Cerebellar cortex (tissue), 1 donor: Measurements from ENCODE around the gene CCDC201.
"Not testable (repeated sequence)": the region's sequence is repeated elsewhere in the genome, so short reads cannot be mapped to it uniquely, and the experiment has no call there.

Source experiments
- DNase-seq: peaks from one replicate; pipeline ENCODE4 v3.0.0-alpha.2; 2015; ENCODE audit warnings: low spot score

Gene CCDC201

DNA sequence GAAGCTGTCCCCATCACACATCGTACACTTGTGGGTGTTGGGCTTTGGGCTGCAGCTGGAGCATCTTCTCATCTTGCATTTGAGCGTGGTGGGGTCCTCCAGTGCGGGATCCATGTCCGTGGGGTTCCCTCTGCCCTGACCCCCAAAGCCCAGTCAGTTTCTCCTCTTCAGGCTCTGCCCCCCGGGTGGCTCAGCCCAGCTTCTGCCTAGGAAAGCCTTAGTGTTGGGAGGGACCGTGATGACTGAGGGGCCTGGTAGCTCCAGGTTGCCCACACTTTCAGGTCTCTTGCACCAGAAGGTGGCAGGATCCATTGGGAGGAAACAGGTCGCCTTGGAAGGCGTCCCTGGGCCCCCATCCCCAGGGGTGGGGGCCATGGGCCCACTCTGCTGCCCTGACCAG, 55.9 kb downstream of the CCDC201 start:
- DNase-seq = not testable (repeated sequence)

DNA sequence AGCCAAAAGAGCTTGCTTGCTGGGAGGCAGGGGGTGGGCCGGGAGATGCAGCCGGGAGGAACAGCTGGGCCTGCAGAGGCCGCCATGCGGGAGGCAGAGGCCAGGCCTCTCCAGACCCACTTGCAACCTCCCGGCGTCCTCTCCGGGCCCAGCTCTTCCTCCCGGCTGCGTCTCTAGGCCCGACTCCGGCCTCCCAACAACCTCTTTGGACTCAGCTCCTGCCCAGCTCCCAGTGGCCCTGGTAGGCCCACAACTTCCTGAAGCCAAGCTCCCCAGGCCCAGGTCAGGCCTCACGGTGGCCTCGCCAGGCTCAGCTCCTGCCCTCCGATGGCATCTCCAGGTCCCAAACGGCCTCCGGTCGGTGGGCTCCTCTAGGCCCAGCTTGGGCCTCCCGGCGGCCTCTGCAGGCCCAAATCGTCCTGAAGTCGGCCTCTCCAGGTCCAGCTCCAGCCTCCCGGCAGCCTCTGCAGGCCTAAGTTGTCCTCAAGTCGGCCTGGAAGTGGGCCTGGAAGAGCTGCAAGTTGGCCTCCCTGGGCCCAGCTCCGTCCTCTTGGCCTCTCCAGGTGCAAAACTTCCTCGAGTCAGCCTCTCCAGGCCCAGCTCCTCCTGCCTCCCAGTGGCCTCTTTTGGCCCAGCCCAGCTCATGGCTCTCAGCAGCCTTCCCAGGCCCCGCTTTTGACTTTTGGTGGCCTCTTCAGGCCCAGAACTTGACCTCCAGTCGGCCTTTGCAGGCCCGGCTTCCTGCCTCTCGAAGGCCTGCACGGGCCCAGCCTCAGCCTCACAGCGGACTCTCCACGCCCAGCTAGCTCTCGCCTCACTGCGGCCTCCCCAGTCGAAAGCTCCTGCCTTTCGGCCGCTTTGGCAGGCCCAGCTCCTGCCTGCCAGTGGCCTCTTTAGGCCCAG, 58.4 kb downstream of the CCDC201 start:
- DNase-seq = not testable (repeated sequence)

DNA sequence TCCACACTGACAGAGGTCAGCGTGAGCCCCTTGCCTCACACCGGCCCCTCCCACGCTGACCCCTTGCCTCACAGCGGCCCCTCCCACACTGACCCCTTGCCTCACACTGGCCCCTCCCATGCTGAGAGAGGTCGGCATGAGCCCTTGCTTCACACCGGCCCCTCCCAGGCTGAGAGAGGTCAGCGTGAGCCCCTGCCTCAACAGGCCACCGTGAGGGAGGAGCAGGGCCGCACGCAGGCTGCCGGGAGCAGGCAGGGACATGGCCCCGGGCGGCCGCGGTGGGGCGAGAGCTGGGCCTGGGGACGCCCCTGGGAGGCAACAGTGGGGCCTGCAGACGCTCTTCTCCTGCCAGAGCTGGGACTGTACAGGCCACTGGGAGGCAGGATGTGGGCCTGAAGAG, 59.1 kb downstream of the CCDC201 start:
- not testable (repeated sequence) for DNase-seq

DNA sequence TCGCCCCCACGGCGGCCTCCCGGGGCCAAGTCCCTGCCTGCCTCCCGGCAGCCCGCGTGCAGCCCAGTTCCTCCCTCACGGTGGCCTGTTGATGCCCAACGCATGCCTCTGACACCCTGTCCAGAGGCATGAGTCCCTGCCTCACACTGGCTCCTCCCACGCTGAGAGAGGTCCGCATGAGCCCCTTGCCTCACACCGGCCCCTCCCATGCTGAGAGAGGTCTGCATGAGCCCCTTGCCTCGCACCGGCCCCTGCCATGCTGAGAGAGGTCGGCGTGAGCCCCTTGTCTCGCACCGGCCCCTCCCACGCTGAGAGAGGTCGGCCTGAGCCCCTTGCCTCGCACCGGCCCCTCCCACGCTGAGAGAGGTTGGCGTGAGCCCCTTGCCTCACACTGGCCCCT, 59.9 kb downstream of the CCDC201 start:
- no peak for DNase-seq

DNA sequence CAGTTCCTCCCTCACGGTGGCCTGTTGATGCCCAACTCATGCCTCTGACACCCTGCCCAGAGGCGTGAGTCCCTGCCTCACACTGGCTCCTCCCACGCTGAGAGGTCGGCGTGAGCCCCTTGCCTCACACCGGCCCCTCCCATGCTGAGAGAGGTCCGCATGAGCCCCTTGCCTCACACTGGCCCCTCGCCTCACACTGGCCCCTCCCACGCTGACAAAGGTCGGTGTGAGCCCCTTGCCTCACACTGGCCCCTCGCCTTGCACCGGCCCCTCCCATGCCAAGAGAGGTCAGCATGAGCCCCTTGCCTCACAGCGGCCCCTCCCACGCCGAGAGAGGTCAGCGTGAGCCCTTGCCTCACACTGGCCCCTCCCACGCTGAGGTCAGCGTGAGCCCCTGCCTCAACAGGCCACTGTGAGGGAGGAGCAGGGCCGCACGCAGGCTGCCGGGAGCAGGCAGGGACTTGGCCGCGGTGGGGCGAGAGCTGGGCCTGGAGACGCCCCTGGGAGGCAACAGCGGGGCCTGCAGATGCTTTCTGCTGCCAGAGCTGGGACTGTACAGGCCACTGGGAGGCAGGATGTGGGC, 61.1 kb downstream of the CCDC201 start:
- not testable (repeated sequence) for DNase-seq

DNA sequence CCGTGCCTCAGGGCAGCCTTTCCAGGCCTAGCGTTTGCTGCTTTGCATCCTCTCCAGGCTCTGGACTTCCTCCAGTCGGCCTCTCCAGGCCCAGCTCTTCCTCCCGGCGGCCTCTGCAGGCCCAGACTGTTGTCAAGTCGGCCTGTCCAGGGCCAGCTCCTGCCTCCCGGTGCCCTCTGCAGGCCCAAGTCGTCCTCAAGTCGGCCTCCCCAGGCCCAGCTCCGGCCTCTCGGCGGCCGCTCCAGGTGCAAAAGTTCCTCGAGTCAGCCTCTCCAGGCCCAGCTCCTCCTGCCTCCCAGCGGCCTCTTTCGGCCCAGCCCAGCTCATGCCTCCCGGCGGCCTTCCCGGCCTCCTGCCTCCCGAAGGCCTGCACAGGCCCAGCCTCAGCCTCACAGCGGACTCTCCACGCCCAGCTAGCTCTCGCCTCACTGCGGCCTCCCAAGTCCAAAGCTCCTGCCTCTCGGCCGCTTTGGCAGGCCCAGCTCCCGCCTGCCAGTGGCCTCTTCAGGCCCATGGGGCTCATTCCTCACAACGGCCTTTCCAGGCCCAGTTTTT, 62.4 kb downstream of the CCDC201 start:
- DNase-seq = not testable (repeated sequence)
